ENCODE measurements around the gene CFAP46.

Gene CFAP46

DNA sequence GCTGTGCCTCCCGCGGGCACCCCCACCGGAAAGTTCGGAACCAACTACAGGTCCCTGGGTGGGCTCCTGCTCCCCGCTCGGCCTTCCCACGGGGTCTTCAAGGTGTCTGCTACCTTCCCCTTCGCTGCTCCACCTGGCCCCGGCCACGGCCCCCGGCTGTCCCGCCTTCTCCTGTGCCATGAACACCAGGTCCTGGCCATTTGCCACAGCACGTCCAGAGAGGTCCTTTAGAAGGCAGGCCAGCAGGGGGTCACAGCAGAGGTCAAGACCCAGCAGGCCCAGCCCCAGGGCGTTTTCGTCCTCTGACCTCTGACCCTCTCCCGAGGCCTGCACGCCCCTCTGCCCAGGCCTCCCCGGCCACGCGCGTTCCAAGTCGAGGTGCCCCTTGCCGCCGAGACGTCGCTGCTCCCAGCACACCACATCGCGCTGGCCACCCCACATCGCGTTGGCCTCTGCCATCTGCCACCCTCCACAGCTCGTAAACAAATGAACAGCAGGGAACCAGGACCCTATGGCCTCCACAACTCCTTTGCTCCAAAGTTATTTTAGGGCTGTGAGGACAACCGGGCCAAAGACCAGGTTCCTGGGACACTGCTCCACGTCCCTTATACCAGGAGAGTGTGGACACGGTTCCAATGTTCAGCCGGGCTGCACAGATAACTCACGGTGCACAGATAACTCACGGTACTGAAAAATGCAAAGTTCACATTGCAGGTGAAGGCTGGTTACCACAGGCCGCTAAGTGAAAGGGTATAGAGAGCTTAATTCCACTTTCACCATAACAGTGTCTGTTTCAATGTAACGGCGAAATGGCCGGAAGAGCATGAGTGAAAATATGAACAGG is 74.3 kb downstream of the CFAP46 start:
- DNase-seq (ENCODE audit: low read depth): no peak
- TF ChIP-seq, protein P1, sequence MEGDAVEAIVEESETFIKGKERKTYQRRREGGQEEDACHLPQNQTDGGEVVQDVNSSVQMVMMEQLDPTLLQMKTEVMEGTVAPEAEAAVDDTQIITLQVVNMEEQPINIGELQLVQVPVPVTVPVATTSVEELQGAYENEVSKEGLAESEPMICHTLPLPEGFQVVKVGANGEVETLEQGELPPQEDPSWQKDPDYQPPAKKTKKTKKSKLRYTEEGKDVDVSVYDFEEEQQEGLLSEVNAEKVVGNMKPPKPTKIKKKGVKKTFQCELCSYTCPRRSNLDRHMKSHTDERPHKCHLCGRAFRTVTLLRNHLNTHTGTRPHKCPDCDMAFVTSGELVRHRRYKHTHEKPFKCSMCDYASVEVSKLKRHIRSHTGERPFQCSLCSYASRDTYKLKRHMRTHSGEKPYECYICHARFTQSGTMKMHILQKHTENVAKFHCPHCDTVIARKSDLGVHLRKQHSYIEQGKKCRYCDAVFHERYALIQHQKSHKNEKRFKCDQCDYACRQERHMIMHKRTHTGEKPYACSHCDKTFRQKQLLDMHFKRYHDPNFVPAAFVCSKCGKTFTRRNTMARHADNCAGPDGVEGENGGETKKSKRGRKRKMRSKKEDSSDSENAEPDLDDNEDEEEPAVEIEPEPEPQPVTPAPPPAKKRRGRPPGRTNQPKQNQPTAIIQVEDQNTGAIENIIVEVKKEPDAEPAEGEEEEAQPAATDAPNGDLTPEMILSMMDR (IDR thresholded peaks at IDR 0.05; ENCODE audit: control insufficient read depth, extremely low read depth, insufficient read depth): no peak
- no peak overlapping the region for H3K4me3 ChIP-seq (ENCODE audit: low read depth, low read length)

DNA sequence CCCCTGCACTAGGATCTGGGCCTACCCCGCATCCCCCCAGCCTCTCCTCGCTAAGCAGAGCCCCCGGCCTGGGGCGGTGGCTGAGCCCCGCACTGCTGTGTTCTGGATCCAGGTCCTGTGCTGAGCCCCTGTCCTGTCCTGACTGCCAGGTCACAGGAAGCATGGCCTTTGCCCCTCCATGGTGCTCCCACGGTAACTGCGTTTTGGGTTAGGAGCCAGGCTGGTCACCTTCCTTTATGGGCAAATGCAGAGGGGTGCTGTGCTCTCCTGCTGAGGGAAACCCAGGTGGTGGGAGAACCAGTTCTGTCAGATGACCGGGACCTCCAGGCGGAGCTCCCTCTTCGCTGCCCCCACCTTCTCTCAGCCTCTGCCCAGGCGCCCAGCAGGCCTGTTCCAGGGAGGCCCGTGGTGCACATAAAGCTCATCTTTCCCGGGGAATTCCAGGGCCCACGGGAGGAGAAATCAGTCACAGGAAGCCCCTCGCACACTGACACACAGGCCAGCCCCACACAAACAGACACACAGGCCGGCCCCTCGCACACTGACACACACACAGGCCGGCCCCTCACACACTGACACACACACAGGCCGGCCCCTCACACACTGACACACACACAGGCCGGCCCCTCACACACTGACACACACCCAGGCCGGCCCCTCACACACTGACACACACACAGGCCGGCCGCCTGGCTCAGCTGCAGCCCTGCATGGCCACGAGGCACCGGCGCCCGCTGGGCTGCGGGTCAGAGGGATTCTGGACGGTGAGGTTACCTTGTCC is 75.6 kb downstream of the CFAP46 start:
- TF ChIP-seq, protein P1 (IDR thresholded peaks at IDR 0.05; ENCODE audit: control insufficient read depth, extremely low read depth, insufficient read depth): no peak
- H3K4me3 ChIP-seq (ENCODE audit: low read depth, low read length): no peak overlapping the region
- no peak for DNase-seq (ENCODE audit: low read depth)

DNA sequence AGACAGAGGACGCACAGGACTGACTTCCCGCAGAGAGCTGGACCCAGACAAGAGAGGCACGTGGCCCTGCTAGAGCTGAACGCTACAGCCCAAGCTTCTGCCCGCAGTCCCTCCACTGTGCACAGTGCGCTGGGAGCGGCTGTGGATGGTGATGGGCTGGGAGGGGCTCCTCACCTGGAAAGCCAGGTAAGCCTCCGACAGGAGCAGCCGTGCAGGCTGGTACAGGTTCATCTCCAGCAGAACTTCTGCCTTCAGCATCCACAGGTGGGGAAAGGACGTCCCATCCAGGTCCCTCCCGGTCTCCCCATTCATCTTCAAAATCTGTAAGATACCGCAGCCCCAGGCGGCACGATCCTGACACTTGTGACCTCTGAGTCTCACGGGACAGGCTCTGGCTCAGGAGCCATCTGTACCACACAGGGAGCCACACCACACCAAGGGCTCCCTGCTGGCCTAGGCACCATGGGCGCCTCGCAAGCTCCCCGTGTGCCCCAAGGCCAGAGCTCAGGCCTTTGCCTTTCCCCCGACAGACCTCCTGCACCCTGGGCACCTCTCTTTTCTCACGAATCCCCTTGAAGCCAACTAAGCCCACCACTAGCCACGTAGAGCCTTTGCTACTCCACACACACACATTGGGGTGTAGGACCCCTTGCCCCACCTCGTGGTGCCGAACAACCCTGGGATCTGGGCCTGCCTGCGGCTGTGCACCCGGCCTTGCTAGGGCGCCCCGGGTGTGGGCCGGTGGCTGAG is 76.3 kb downstream of the CFAP46 start:
- no peak overlapping the region for H3K4me3 ChIP-seq (ENCODE audit: low read depth, low read length)
- TF ChIP-seq, protein P1 (IDR thresholded peaks at IDR 0.05; ENCODE audit: control insufficient read depth, extremely low read depth, insufficient read depth): no peak
- no peak for DNase-seq (ENCODE audit: low read depth)

DNA sequence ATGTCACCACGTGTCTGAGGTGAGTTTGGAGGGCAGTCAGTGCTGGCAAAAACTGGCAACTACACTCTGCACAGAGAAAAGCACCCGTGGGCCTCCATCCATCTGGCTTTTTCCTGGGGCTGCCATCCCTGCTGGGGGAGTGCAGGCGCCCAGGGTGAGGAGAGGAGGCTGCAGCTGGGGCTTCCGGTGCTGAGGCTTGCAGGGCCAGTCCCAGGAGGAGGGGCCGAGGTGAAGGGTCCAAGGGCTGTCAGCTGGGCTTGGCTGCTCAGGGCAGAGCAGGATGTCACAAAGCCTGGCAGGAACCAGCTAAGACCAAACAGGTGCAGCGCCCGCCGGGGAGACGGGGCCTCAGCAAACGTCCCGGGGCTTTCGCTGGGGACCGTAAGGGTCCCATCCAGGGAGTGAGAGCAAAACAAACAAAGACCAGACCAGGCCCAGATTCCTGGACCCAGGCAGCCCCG is 77.2 kb downstream of the CFAP46 start:
- no peak overlapping the region for H3K4me3 ChIP-seq (ENCODE audit: low read depth, low read length)
- no peak for DNase-seq (ENCODE audit: low read depth)
- TF ChIP-seq, protein P1 (IDR thresholded peaks at IDR 0.05; ENCODE audit: control insufficient read depth, extremely low read depth, insufficient read depth): no peak

DNA sequence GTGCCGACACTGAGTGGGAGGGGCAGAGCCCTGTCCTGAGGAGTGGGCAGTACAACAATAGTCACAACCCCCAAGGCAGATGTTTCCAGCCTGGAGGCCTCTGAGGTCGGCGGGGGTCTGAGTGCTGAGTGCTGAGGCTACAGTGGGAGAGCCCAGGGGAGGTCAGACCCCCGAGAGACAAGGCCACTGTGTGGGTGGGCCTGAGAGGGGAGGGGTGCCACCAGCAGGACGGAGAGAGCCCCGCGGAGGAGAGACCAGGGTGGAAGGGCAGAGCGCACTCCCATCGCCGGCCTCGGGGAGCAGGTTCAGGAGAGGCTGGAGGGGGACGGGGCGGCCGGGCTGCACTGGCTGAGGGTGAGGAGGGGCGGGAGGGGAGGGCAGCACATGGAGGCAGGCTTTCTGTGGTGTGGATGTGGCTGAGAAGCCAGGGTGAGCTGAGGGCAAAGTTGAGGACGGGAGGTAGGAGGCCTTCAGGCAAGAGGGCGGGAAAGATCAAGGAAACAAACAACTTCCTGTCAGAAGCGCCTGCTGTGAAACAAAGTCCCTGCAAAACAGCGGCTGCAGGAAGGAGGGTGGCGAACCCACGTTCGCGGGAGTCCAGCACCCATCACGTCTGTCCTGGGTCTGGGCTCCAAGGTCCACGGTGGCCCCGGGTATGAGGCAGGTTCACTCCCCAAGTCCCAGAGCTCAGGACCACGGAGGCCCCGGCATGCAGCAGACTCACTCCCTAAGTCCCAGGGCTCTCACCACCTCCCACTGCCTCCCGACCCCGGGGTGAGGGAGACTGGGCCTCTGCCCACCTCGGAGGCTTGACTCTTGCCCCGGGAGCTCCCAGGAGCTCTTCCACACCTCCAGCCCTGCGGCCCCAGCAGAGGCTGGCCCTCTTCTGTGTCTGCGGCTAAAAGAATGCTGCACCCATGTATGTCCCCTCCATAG is 79.6 kb downstream of the CFAP46 start:
- DNase-seq (ENCODE audit: low read depth): no peak
- no peak overlapping the region for H3K4me3 ChIP-seq (ENCODE audit: low read depth, low read length)
- TF ChIP-seq, protein P1 (IDR thresholded peaks at IDR 0.05; ENCODE audit: control insufficient read depth, extremely low read depth, insufficient read depth): no peak

All from LNCaP clone FGC (cell line).